ENCODE results near the gene AMMECR1.

GRCh38 chrX:110170029-110170428 is 147.9 kb downstream of the AMMECR1 start:
- TF ChIP-seq, protein P1, sequence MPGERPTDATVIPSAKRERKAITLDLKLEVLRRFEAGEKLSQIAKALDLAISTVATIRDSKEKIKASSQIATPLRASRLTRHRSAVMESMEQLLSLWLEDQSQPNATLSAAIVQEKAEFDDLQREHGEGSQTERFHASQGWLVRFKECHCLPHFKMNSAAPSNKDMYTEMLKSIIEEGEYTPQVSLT (CRISPR knock-in tag; IDR thresholded peaks at IDR 0.05; ENCODE audit: borderline replicate concordance, low read depth), result no peak
- TF ChIP-seq, protein P2, sequence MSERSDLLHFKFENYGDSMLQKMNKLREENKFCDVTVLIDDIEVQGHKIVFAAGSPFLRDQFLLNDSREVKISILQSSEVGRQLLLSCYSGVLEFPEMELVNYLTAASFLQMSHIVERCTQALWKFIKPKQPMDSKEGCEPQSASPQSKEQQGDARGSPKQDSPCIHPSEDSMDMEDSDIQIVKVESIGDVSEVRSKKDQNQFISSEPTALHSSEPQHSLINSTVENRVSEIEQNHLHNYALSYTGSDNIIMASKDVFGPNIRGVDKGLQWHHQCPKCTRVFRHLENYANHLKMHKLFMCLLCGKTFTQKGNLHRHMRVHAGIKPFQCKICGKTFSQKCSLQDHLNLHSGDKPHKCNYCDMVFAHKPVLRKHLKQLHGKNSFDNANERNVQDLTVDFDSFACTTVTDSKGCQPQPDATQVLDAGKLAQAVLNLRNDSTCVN (CRISPR knock-in tag; IDR thresholded peaks at IDR 0.05; ENCODE audit: borderline replicate concordance), result no peak
- TF ChIP-seq NFE2L2 (IDR thresholded peaks at IDR 0.05; ENCODE audit: low read length), result no peak
- no peak for TF ChIP-seq MAX (IDR thresholded peaks at IDR 0.05)
- TF ChIP-seq ZNF557 (CRISPR knock-in tag; IDR thresholded peaks at IDR 0.05), result no peak
- no peak for TF ChIP-seq ZNF841 (CRISPR knock-in tag; IDR thresholded peaks at IDR 0.05; ENCODE audit: borderline replicate concordance)
- no peak for TF ChIP-seq JUND (CRISPR knock-in tag; IDR thresholded peaks at IDR 0.05)
- TF ChIP-seq RAD21 (CRISPR knock-in tag; IDR thresholded peaks at IDR 0.05), result no peak
- TF ChIP-seq ZBTB42 (CRISPR knock-in tag; IDR thresholded peaks at IDR 0.05), result no peak
- no peak for TF ChIP-seq ZNF350 (CRISPR knock-in tag; IDR thresholded peaks at IDR 0.05; ENCODE audit: borderline replicate concordance, low read depth)
- TF ChIP-seq MTA3 (CRISPR knock-in tag; IDR thresholded peaks at IDR 0.05), result no peak

Measured in HepG2 (cell line).